HepG2 (cell line): Measurements from ENCODE around the gene JMJD6. TPM values are rescaled to one million over a fixed set of nuclear protein-coding genes. Genes with fewer than 3 reads are reported as not detected.

Experiments
- BRCA1 ChIP-seq: sonication (generic); formaldehyde crosslinking; IDR thresholded peaks from 2 replicates; pipeline ENCODE4 v1.4.0; 2020; ENCODE audit warnings: missing genetic modification reagents
- CHD4 ChIP-seq: fragments of 200-600 bp; sonication (generic); IDR thresholded peaks from 2 replicates; pipeline ENCODE4 v1.7.0; 2017; ENCODE audit warnings: mild to moderate bottlenecking, low read length, borderline replicate concordance
- CREB1 ChIP-seq, 2 experiments: fragments of 450-650 bp in 1 of 2; IDR thresholded peaks; 2 replicates each; pipeline ENCODE4 v1.6.1; 2016 to 2017; ENCODE audit warnings: control low read depth in 1 of 2, mild to moderate bottlenecking in 1 of 2, missing compliant biosample characterization in 1 of 2, missing genetic modification characterization in 1 of 2
- DNMT3B ChIP-seq: conservative IDR thresholded peaks from 2 replicates; pipeline ENCODE4 v1.6.1; 2016; ENCODE audit warnings: missing biosample characterization, control low read depth
- FOXA1 ChIP-seq, 2 experiments: fragments of 450-650 bp in 1 of 2; sonication (generic) in 1 of 2; formaldehyde crosslinking in 1 of 2; IDR thresholded peaks; 2 replicates each; pipeline versions ENCODE4 v1.4.0 to v1.6.1; 2016 to 2020; ENCODE audit warnings: missing genetic modification reagents in 1 of 2
- HNRNPK ChIP-seq: fragments of 200-400 bp; formaldehyde crosslinking; IDR thresholded peaks from 2 replicates; pipeline ENCODE4 v1.6.1; 2018; ENCODE audit warnings: low read length, low read depth, moderate library complexity, mild to moderate bottlenecking; ENCODE audit not compliant: poor library complexity, severe bottlenecking
- IRF2 ChIP-seq: IDR thresholded peaks from 2 replicates; pipeline ENCODE4 v1.6.1; 2018; ENCODE audit warnings: missing genetic modification reagents, missing compliant biosample characterization
- RXRA ChIP-seq: sonication (generic); formaldehyde crosslinking; IDR thresholded peaks from 2 replicates; pipeline ENCODE4 v1.5.1; 2020; ENCODE audit warnings: missing genetic modification reagents
- ZNF264 ChIP-seq: sonication (generic); formaldehyde crosslinking; IDR thresholded peaks from 2 replicates; pipeline ENCODE4 v1.4.0; 2020; ENCODE audit warnings: missing genetic modification reagents
- polyA plus RNA-seq, 8 experiments: library from polyadenylated mRNA; depleted of rRNA in 3 of 8; stranded (reverse) in 7 of 8; unstranded in 1 of 8; fragments of >200 nt; fragmentation: Illumina TruSeq in 4 of 8; extraction: Trizol in 4 of 8; gene quantifications; 2 replicates each; pipeline versions ENCODE4 v1.2.1 to v1.2.3, GENCODE V29; 2011 to 2016; ENCODE audit warnings: low read depth in 4 of 8, missing spikeins in 1 of 8, mixed read lengths in 1 of 8; ENCODE audit not compliant: insufficient read depth in 1 of 8
- total RNA-seq, 5 experiments: library from RNA; depleted of rRNA; stranded (reverse); fragments of >200 nt; fragmentation: Illumina TruSeq; extraction: Trizol; gene quantifications; 2 replicates each; pipeline ENCODE4 v1.2.3, GENCODE V29; 2016; ENCODE audit warnings: low read depth in 1 of 5
- TF ChIP-seq, protein P1 (sequence below): sonication (generic); formaldehyde crosslinking; IDR thresholded peaks from 2 replicates; pipeline ENCODE4 v1.8.0; 2022; ENCODE audit warnings: low read depth, missing genetic modification reagents
- TF ChIP-seq, protein P2 (sequence below): IDR thresholded peaks from 2 replicates; pipeline ENCODE4 v1.6.1; 2016; ENCODE audit warnings: missing genetic modification reagents, missing compliant biosample characterization
- TF ChIP-seq, protein P3 (sequence below): sonication (generic); formaldehyde crosslinking; IDR thresholded peaks from 2 replicates; pipeline ENCODE4 v1.8.0; 2023; ENCODE audit warnings: mild to moderate bottlenecking, missing genetic modification reagents
- TF ChIP-seq, protein P4 (sequence below), 2 experiments: fragments of 450-650 bp in 1 of 2; sonication (generic) in 1 of 2; formaldehyde crosslinking in 1 of 2; IDR thresholded peaks; 2 replicates each; pipeline versions ENCODE4 v1.6.1 to v1.8.0; 2016 to 2022; ENCODE audit warnings: antibody characterized with exemption in 1 of 2, mild to moderate bottlenecking in 1 of 2, missing genetic modification reagents in 1 of 2
- TF ChIP-seq, protein P5 (sequence below): IDR thresholded peaks from 2 replicates; pipeline ENCODE4 v1.6.1; 2016; ENCODE audit warnings: missing compliant biosample characterization, missing genetic modification reagents, borderline replicate concordance

The JMJD6 gene
- total and polyA plus RNA-seq, 2 of the 13 experiments (the other 11 are each of a cell fraction or from before 2014, with no cell fraction given): 33.6 to 41.0 TPM

DNA sequence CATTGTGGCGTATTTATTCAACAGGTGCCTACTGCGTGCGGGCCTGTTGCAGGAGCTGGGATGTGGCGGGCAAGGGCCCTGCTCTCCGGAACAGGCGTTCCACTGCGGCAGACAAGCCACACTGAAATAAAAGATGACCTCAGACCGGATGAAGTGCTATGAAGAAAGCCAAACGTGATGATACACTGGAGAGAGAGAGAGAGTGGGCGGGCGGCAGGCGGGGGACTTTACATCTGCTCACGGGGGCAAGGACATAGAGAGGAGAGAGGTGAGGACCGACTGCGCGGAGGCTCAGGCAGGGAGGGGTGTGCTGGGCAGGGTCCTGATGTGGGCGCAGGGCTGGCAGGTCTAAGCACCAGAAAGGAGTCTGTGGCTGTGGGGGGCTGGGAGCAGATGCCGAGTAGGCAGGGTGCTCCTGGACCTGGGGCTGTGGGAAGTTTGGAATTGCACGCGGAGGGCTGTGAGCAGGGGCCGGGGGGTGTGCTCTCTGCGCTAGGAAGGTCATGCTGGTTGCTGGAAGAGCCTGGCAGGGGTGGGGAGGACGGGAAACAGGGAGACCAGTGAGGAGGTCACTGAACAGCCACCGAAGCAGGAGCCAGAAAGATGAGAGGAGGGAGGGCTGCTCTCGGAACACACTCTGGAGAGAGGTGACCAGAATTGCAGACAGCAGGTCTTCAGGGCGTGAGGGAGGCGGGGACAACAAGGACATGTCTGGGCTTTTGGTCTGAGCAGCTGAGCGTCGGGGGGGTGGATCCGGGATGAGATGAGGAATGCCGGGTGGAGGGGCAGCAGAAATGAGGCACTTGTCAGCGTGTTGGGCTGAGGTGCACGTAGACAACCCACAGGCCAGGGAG, 25.6 kb downstream of the JMJD6 start (continued):
- TF ChIP-seq, protein P1, sequence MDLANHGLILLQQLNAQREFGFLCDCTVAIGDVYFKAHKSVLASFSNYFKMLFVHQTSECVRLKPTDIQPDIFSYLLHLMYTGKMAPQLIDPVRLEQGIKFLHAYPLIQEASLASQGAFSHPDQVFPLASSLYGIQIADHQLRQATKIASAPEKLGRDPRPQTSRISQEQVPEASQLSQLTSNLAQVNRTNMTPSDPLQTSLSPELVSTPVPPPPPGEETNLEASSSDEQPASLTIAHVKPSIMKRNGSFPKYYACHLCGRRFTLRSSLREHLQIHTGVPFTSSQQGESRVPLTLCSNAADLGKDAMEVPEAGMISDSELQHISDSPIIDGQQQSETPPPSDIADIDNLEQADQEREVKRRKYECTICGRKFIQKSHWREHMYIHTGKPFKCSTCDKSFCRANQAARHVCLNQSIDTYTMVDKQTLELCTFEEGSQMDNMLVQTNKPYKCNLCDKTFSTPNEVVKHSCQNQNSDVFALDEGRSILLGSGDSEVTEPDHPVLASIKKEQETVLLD (CRISPR knock-in tag): peak; percentile 45; the same call in 1 of the 2 replicates
- TF ChIP-seq CHD4: no peak
- TF ChIP-seq BRCA1 (CRISPR knock-in tag): peak; percentile 89; the same call in 1 of the 2 replicates
- peak; percentile 74; the same call in 1 of the 2 replicates for TF ChIP-seq IRF2
- TF ChIP-seq DNMT3B (CRISPR knock-in tag): no peak
- TF ChIP-seq, protein P2, sequence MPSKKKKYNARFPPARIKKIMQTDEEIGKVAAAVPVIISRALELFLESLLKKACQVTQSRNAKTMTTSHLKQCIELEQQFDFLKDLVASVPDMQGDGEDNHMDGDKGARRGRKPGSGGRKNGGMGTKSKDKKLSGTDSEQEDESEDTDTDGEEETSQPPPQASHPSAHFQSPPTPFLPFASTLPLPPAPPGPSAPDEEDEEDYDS (CRISPR knock-in tag): no peak; the same call in 1 of the 2 replicates
- no peak for TF ChIP-seq ZNF264 (CRISPR knock-in tag)
- TF ChIP-seq, protein P3, sequence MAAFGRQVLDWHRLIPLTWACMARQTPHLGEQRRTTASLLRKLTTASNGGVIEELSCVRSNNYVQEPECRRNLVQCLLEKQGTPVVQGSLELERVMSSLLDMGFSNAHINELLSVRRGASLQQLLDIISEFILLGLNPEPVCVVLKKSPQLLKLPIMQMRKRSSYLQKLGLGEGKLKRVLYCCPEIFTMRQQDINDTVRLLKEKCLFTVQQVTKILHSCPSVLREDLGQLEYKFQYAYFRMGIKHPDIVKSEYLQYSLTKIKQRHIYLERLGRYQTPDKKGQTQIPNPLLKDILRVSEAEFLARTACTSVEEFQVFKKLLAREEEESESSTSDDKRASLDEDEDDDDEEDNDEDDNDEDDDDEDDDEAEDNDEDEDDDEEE (CRISPR knock-in tag): no peak
- TF ChIP-seq, protein P4, sequence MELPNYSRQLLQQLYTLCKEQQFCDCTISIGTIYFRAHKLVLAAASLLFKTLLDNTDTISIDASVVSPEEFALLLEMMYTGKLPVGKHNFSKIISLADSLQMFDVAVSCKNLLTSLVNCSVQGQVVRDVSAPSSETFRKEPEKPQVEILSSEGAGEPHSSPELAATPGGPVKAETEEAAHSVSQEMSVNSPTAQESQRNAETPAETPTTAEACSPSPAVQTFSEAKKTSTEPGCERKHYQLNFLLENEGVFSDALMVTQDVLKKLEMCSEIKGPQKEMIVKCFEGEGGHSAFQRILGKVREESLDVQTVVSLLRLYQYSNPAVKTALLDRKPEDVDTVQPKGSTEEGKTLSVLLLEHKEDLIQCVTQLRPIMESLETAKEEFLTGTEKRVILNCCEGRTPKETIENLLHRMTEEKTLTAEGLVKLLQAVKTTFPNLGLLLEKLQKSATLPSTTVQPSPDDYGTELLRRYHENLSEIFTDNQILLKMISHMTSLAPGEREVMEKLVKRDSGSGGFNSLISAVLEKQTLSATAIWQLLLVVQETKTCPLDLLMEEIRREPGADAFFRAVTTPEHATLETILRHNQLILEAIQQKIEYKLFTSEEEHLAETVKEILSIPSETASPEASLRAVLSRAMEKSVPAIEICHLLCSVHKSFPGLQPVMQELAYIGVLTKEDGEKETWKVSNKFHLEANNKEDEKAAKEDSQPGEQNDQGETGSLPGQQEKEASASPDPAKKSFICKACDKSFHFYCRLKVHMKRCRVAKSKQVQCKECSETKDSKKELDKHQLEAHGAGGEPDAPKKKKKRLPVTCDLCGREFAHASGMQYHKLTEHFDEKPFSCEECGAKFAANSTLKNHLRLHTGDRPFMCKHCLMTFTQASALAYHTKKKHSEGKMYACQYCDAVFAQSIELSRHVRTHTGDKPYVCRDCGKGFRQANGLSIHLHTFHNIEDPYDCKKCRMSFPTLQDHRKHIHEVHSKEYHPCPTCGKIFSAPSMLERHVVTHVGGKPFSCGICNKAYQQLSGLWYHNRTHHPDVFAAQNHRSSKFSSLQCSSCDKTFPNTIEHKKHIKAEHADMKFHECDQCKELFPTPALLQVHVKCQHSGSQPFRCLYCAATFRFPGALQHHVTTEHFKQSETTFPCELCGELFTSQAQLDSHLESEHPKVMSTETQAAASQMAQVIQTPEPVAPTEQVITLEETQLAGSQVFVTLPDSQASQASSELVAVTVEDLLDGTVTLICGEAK (IDR thresholded peaks at IDR 0.05): no peak
- TF ChIP-seq, protein P4 (CRISPR knock-in tag; IDR thresholded peaks at IDR 0.05): peak; percentile 34; the same call in 1 of the 2 replicates
- no peak for TF ChIP-seq HNRNPK
- no peak; the same call in 1 of the 2 replicates for TF ChIP-seq RXRA (CRISPR knock-in tag)
- TF ChIP-seq, protein P5, sequence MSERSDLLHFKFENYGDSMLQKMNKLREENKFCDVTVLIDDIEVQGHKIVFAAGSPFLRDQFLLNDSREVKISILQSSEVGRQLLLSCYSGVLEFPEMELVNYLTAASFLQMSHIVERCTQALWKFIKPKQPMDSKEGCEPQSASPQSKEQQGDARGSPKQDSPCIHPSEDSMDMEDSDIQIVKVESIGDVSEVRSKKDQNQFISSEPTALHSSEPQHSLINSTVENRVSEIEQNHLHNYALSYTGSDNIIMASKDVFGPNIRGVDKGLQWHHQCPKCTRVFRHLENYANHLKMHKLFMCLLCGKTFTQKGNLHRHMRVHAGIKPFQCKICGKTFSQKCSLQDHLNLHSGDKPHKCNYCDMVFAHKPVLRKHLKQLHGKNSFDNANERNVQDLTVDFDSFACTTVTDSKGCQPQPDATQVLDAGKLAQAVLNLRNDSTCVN: no peak
- no peak for TF ChIP-seq FOXA1 (IDR thresholded peaks at IDR 0.05)
- TF ChIP-seq FOXA1 (CRISPR knock-in tag; IDR thresholded peaks at IDR 0.05): 0 out of 2 replicates have a peak, but pooled peaks have one; percentile 34
- peak; percentile 53 for TF ChIP-seq CREB1 (IDR thresholded peaks at IDR 0.05)
- TF ChIP-seq CREB1 (CRISPR knock-in tag; IDR thresholded peaks at IDR 0.05): no peak
